Colon (tissue), 2 donors: ENCODE data around the gene CA6.
"Not testable (repeated sequence)": the region's sequence is repeated elsewhere in the genome, so short reads cannot be mapped to it uniquely, and the experiment has no call there.

Source experiments
- FAIRE-seq: peaks from 2 replicates; lab custom pipeline; 2012; peaks lifted over from hg19 to GRCh38; lab: Jason Lieb, UNC
- donor health status: control.
- donor health status: control.

Gene CA6

DNA sequence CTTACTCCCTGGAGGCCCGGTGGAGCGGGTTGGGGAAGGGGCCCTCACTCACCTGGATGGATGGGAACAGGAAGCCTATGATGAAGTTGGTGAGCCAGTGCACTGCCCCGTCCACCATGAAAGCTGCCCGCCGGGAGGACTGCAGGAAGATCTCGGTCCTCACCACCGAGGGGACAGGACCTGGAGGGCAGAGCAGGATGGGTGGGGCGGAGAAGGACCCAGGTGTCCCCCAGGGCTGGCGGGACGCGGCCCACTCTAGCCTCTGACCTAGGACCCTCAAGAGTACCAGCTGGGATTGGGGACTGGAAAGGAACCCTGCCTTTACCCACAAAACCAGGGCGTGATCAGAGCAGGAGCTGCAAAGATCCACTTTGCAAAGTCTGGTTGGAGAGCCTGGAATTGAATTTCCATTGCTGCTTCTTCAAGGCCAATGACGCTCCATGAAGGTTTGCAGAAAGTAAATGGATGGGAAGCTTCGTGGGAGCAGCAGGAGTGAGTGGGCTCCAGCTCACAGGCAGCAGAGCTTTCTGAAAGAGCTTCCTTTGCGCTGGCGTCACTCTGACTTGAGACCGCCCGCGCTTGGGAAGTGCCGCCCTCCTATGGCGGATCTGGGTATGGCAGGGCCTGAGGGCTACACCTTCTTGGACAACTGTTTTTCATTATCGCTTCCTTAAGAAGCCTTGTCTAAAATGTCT, 59.2 kb downstream of the CA6 start:
- FAIRE-seq: no peak

DNA sequence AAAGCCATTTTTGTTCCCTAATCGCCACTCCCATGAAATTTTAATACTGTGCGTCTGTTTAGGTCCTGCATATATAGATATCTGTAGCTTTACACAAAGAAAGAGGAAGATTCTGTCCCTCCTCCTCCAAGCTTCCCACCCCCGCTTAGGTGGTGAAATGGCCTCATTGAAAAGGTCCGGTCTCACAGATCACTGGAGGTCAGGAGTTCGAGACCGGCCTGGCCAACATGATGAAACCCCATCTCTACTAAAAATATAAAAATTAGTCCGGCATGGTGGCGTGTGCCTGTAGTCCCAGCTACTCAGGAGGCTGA, 59.7 kb downstream of the CA6 start:
- no peak for FAIRE-seq

DNA sequence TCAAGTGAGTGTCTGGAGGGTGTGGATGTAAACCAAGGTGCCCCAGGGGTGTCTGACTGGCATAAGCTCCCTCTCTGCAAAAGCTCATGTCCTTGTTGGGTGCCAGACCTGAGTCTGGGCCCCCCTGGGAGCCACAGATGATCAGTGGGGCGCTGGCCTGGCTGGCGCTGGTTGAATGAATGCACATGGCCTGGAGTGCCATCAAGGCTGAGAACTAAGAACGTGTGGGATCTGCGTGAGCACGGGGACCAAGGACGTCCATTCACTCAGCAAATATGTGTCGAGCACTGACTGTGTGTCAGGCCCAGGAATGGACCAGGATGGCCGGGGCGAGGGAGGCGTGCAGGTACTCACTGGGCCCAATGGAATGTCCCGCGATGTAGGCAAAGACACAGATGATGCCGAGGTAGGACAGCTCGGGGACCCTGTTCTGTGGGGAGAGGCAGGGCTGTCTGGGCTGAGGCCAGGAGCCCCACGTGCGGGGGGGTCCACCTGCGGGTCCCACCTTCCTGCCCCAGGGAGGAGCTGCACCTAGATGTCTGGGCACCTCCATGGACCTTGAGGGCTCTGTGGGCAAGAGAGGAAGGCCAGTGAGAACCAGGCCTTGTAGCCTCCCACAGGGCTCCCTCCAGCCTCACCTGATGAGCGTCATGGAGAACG, 61.4 kb downstream of the CA6 start:
- no peak for FAIRE-seq

DNA sequence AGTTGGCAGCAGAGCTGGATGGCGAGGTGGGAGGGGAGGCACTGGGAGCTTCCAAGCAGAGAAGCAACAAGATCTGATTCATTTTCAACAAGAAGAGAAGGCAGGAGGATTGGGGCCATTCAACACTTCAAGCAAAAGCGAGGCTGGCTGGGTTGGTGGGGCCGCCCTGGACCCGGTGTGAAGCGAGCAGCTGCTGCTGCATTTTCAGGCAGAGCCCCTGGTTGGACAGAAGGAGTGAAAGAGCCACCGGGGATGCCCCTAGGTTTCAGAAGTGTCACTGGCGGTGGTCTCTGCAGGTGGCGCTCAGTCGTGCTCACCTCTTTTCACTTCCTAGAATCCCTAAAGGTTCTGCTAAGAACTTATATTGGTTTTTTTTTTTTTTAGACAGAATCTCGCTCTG, 62.6 kb downstream of the CA6 start:
- FAIRE-seq: no peak

DNA sequence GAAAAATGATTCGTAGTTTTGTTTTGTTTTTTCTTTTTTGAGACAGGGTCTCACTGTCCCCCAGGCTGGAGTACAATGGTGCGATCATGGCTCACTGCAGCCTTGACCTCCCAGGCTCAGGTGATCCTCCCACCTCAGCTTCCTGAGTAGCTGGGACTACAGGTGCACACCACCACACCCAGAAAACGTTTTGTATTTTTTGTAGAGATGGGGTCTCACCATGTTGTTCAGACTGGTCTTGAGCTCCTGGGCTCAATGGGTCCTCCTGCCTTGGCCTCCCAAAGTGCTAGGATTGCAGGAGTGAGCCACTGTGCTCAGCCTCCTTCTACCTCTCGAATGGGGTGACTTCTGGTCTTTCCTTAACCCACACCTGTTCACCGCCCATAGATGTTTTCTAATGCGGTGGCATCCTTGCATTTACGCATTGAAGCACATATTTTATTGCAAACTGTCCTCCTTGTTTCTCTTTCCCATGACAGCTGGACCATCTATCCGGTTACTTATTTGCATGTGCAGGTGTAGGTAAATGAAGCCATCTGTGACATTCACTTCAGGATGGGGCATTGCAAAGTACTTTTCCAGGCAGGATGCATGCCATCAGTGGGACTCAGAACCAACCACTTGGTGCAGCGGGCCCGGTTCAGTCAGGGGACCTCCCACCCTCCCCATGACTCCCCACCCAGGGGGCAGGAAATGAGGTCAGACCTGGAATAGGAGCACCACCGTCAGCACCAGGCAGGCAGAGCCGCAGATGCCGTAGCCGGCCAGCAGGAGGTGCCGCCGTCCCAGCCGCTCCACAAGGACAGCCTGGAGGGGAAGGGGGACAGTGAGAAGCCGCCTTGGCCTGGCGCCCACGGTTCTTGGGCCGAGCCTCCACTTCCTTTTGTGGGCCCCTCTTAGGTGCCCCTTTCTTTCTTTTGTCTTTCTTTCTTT, 64.0 kb downstream of the CA6 start:
- no peak for FAIRE-seq

DNA sequence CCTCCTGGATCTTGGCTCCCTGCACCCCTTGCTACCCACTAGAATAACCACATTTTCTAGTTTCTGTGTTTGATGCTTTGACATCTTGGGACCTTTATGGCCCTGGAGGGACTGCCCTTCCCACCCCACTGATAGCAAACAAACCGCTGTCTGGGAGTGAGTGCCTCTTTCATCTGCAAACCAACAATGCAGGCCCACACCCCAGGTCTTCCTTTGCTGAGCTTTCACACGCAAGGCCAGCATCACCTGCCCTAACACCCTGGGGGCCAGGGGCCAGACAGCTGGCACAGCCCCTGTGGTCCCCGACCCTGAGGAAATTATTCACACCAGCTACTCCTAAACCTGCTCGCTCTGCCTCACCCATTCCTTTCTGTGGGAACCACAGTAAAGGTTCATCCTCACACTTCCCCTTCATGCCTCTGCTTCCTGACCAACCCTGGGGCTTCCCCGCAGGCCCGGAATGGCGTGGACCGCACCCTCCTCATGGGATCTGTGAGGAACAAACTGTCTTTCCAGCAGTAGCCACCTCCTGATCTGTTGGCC, 65.2 kb downstream of the CA6 start:
- no peak for FAIRE-seq

DNA sequence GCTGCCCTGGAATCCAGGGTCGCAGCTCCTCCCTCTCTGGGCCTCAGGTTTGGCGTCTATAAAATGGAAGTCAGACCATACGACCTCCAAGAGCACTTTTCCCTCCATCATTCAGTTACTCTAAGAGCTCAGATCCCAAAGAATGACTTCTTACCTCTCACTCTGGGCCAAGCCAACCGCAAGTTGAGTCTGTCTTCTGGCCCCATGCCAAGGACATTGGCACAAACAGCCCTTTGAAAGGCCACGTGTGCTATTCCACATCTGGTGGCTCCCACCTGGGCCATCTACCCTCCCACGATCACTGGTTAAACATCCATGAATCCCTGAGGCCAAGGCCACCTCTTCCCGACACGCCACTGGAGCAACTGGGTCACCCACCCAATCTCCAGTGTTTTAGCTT, 68.2 kb downstream of the CA6 start:
- FAIRE-seq: no peak

DNA sequence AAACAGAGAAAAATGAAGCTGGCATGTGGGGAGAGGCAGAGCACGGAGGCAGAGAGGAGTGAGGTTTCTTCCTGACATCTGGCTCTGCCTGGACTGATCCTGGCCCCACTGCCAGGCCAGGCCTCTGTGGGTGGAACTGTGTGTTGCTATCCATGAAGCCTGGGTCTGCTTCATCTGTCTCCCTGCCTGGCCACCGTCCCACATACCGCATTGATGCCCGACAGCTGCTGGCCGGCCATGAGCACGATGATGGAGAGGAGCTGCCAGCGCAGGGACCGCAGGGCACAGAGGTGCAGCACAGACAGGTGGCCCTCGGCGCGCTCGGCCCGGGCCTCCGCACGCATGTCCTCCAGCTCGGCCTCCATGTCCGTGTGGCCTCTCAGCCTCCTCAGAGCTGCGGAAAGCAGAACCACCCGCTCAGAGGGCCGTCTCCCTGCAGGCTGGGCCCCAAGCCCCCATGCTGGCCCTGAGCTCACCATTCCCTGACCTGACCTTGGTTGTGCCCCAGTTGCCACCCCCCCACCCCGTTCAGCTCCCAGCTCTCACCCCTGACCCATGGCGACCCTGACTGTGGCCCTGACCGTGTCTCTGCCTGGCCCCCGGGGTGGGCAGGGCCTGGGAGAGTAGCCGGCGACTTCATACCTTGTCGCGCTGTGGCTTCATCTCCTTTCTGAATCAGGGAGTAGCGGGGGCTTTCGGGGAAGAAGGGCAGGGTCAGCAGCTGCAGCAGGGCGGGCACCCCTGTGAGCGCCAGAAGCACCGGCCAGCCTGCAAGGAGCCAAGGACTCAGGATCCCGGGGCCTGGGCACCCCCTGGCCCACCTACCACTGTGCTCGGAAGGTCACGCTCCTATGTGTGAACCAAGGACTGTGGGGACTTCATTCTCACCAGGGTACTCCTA, 69.1 kb downstream of the CA6 start:
- no peak for FAIRE-seq

DNA sequence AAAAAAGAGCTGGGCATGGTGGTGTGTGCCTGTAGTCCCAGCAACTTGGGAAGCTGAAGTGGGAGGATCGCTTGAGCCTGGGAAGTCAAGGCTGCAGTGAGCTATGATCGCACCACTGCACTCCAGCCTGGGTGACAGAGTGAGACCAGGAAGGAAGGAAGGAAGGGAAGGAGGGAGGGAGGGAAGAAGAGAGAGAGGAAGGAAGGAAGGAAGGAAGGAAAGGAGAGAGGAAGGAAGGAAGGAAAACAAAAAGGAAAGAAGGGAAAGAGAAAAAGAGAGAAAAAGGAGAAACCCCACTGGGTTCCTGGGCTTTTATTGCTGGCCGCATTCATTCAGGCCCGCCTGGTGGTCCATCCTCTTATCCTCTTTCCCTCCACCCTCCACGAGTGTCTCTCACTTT, 70.8 kb downstream of the CA6 start:
- no peak for FAIRE-seq

DNA sequence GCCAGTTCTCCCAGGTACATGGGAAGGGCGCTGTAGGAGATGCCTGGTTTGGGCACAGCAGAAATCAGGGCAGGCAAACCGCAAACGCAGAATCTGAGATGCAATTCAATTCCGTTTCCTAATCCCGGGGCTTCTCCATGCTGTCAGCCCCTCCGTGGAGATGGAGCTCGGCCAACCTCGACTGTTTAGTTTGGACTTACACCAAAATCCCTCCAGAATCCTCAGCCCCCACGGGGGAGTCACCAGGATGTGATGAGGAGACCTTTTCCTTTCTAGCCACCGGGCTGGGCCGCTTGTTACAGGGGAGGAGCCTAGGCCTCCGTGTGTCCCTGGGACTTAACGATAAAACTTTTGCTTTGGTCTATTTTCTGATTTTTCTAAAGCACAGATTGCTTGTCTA, 72.7 kb downstream of the CA6 start:
- FAIRE-seq: no peak

DNA sequence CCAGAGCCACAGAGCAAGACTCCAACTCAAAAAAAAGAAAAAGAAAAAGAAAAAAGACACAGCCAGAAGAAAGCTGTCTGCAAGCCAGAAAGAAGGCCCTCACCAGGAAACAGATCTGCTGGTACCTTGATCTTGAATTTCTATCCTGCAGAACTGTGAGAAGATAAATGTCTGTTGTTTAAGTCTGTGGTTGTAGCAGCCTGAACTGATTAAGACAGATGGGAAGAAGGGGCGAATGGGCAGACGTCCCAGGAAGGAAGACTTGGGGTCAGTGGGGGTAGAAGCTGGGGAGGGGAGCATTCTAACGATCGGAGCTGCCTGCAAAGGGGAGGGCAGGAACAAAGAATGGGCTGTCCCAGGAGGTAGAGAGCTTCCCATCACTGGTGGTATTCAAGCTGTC, 74.2 kb downstream of the CA6 start:
- no peak for FAIRE-seq

DNA sequence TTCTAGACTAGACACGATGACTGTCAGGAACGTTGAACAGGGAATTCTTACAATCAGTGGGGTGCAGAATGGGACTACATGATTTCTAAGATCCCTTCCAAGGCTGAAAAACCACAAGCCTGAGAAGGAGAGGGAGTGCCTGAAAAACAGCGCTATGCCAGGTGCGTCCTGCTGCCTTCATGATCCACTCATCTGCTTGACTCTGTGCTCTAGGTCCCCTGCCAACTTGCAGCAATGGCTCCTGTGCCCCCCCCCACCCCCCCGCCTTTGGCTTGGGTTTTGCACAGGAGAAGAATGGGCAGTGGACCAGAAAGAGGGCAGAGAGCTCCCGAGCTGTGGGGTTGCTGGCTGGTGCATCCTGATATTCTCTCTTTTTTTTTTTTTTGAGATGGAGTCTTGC, 74.6 kb downstream of the CA6 start:
- no peak for FAIRE-seq

DNA sequence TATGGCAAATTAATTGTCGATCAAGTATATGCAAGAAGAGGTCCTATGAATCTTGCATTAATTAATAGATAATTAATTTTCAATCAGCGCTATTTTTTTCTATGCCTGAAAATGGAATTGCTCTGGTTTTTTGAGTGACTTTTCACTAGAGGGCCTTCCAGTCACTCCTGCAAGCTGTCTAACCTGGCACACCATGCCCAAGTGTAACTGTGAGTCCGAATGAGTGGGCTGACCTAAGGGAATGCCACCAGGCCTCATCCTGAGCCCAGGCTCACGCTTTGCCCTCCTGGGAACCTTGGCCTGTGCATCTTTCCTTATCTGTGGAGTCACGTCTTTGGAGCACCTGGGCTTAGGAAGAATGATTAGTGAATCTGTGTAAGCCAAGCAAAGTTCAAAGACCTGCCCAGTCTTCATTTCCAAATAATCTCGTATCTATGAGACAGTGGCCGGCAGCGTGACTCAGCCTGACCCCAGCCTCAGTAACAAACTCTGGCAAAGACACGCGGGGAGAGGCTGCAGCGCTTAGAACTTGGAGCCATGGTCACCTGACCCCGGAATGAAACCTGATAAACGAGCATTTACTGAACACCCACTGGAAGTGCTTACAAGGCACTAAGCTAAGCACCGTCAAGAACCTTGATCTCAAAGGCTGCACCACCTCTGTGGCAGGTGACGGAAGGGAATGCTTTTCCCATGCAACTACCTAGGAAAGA, 76.5 kb downstream of the CA6 start:
- not testable (repeated sequence) for FAIRE-seq

DNA sequence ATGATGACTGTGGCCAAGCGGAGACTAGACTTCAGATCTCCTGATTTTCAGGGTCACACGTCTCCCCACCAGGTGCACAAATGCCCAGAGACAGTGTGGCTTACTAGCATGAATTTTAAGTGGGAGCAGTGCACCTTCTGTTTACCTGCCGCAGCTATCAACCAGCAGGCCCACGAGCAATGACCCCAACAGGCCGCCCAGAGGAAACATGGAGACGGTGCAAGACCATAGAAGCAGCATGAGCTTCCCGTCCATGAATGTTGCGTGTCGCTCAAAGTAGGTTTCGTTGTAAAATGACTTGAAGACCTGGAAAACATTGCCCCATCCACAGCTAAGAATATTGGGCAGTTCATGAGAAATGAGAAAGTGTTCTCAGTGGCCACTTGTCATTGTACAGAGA, 77.1 kb downstream of the CA6 start:
- FAIRE-seq: no peak
